NCI-H524 treated with DMSO at 0.1 percent for 48 hours (cell line): ENCODE results near the gene BPGM.
"Not testable (repeated sequence)": the region's sequence is repeated elsewhere in the genome, so short reads cannot be mapped to it uniquely, and the experiment has no call there.

ENCODE experiments used
- DNase-seq: peaks from one replicate; lab custom pipeline; 2025; lab: John Stamatoyannopoulos, UW

The BPGM gene

GRCh38 chr7:134632052-134632451 is 14.6 kb upstream of the BPGM start:
- DNase-seq, result no peak

- DNase-seq, result no peak
These were observed 13.6 kb upstream of the BPGM start for GRCh38 chr7:134632937-134633540.

- no peak for DNase-seq
These were observed 10.6 kb upstream of the BPGM start for GRCh38 chr7:134636008-134636449.

DNA sequence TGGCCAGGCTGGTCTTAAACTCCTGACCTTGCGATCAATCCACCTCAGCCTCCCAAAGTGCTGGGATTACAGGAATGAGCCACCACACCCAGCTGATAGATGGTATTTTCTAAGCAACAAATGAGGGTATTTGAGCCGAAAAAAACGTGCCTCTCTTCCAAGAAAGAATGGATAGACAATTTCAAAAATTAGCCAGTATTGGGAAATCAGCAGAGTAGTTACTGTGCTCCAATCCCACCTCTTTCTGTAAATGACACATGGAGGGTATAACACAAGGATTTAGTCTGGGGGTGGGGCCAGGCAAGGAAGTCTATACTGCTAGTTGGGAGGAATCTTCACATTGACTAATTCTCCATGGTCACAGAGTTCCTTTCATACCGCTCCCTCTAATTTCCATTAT is 9.2 kb upstream of the BPGM start:
- DNase-seq, result no peak

- DNase-seq, result no peak
These were observed 8.5 kb upstream of the BPGM start for GRCh38 chr7:134637934-134638719.

DNA sequence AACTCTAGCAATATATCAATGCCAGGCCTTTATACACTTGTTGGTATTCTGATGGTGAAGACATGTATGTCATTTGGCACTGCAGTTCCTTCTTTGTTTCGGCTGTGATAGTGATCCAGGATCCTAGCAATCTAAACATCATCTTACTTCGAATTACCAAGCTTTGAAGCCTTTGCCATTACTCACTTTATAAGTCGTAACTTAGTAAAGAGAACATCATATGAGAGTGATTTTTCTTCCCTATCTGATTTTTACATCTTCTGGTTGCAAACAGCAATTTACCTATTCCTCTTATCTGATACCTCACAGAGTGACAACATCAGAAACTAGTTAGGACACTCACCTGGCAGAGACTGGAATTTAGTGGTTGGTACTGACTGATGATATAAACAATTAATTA is 7.6 kb upstream of the BPGM start:
- no peak for DNase-seq

GRCh38 chr7:134639683-134640279 is 6.9 kb upstream of the BPGM start:
- DNase-seq, result no peak

- no peak for DNase-seq
These were observed 5.6 kb upstream of the BPGM start for GRCh38 chr7:134640842-134641715.

GRCh38 chr7:134641981-134642380 is 4.7 kb upstream of the BPGM start:
- DNase-seq, result not testable (repeated sequence)

DNA sequence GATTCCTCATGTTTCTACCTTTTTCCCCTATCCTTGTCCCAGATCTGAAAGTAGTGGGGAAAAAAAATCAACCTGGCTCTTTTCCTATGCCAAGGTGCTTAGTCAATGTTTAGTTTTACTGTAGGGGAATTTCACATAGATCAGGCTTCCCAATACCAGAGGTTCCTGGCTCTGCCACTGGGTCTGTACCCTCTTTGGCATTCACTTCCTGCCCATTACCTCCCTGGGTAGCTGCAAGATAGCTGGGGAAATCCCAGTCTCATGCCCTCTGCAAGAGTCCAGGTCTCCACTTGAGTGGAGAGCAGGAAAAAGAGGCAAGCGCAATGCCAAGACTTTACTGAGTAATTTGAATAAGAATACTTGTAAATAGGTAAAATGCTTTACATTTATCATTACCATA is 3.5 kb upstream of the BPGM start:
- no peak for DNase-seq

- no peak for DNase-seq
These were observed 1.2 kb upstream of the BPGM start for GRCh38 chr7:134645478-134645877.

DNA sequence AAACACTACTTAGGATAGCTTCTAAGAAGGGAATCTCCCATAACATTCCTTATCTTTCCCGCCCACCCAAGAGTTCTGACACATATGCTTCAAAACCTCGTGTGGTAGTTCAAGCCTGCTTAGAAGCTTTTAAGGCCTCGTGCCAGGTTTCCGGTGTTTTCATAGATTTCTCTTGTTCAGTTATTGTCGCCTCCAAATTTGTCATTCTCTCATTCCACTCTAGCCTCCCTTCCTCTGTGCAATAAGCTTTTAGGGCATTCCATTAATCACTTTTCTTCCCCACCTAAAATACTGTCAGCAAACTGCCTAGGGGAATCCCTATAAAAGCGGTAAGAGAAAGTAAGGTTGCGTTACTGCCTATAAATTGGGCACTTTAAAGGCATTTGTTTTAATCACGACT is 718 bp upstream of the BPGM start:
- DNase-seq, result no peak

- no peak for DNase-seq
These were observed 1.8 kb downstream of the BPGM start for GRCh38 chr7:134648456-134648855.

GRCh38 chr7:134649226-134649775 is 2.6 kb downstream of the BPGM start:
- no peak for DNase-seq

DNA sequence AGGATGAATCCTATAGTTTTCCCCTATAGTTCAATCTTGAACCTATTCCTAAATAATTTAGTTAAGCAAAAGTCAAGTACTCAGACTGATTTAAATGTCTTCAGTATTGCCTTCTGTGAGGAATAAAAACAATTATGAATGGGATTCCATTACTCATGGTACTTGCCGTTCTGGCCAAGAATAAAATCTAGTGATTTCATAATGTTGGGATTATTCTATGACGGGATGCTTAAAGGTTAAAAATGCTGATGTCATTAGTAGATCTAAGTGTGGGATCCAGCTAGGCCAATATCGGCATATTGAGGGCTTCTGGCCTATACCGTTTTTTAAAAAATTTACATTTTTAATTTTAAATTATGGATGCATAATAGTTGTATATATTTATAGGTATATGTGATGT is 5.3 kb downstream of the BPGM start:
- no peak for DNase-seq

GRCh38 chr7:134654104-134654775 is 7.6 kb downstream of the BPGM start:
- no peak for DNase-seq

DNA sequence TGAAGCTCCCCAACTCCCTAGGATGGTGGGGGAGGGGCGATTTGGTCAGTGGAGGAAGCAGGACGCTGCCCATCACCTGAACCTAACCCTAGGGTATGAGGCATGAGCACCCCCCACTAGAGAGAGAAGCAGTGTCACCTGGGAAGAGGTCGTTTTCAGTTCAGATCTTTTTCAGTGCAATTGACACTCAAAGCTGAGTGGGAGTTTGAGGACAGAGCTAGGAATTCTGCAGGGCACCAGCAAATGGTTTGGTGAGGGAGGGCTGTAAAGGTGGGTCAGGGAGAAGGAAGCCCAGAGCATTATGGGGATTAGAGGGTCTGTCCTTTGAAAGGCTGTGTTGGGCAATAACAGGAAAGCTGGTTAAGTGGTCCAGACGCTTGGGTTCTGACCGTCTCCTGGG is 10.9 kb downstream of the BPGM start:
- DNase-seq, result no peak

DNA sequence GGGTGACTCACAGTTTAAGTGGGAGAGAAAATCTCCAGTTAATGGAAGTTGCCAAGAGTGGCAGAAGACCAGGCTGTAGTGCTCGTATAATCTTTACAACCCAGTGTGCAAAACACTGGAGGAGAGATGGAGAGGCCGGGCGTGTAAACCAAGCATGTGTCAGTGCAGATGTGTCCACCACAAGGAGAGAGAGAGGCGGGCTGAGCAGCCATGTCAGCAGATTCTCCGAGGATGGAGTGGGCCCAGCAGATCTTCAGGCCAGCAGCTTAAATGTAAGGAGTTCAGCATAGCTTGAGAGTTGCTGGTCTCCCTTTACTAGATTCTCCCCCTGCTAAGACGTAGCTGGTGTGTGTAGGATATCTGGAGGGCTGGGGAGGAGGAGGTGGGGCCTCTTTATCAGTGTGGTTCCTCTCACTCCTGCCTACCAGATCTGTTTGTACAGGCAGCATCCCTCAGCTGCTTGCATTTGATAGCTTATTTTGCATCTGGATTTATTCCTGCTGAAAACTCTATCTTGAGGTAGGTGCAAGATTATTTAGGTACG is 13.7 kb downstream of the BPGM start:
- no peak for DNase-seq

- no peak for DNase-seq
These were observed 14.3 kb downstream of the BPGM start for GRCh38 chr7:134660961-134661376.

DNA sequence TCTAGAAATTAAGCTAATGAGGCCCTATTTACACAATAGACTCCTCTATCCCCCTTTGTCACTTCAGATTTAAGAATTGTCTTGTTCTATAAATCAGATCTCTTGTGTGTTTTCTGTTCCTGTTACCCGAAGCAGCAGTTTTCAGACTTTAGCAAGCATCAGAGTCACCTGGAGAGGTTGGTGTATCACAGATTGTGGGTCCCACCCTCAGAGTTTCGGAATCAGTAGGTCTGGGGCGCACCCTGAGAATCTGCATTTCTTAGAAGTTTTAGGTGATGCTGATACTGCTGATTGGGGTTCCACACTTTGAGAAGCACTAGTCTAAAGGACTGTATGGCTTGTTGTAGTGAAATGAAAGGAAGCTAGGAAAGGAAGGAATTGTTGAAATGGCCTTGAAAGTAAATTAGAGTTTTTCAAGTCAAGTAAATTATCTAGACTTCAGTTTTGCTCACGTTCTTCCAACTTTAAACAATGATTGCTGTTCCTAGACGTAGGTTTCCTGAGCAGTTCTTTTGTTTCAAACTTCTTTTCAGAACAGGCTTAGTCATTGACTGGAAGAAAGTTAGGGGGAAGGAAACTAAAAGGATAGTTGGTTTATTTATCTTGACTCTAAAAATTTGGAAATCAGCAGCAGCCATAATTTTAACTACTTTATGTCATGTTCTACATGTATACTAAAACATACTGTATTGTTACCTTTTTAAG is 15.7 kb downstream of the BPGM start:
- no peak for DNase-seq

DNA sequence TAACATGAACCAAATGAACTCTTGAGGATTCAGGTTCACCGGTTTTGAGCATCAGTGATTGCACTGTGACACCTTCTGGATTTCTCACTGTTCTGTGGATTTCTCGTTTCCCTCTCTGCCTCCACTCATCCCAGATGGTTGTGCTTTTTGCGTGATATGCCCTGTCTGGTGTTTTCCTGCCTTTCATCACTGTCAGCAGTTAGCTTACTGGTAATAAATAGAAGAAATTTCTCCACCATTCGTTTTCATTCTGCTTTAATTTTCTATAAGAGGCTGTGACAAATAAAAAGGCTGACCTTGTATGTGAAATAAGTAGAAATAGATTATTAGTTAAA is 16.2 kb downstream of the BPGM start:
- DNase-seq, result no peak
